Measurements from ENCODE around the gene ABCA2.

DNA sequence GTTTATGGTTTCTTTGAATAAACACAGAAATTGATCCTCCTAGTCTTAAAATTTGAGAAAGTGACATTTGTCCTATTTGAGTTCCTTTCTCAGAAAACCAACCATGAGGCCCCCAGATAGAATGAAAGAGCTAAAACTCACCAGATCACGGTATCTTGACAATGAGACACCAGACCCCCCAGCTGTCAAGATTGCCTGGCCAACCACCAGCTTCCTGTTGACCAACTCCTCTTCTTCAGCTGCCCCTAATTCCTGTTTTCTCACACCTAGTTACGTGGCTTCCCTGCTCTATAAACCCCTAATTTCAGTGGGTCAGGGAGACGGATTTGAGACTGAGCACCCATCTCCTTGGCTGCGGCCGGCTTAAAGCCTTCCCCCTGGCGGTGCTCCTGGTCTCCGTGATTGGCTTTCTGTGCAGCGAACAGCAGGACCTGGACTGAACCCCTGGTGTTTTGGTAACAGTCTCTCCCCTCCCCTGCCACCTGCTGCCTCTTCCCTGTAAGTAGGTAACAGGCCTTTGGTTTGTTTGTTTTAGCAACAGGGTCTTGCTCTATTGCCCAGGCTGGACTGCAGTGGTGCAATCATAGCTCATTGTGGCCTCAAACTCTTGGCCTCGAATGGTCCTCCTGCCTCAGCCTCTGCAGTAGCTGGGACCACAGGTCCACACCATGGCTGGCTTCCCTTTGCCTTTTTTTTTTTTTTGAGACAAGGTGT, 30.6 kb upstream of the ABCA2 start:
- TF ChIP-seq CTCF (IDR thresholded peaks at IDR 0.05): no peak
- TF ChIP-seq ERG (CRISPR knock-in tag; IDR thresholded peaks at IDR 0.05): no peak
- TF ChIP-seq, protein P1, sequence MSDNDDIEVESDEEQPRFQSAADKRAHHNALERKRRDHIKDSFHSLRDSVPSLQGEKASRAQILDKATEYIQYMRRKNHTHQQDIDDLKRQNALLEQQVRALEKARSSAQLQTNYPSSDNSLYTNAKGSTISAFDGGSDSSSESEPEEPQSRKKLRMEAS (CRISPR knock-in tag; IDR thresholded peaks at IDR 0.05): no peak
- TF ChIP-seq, protein P2, sequence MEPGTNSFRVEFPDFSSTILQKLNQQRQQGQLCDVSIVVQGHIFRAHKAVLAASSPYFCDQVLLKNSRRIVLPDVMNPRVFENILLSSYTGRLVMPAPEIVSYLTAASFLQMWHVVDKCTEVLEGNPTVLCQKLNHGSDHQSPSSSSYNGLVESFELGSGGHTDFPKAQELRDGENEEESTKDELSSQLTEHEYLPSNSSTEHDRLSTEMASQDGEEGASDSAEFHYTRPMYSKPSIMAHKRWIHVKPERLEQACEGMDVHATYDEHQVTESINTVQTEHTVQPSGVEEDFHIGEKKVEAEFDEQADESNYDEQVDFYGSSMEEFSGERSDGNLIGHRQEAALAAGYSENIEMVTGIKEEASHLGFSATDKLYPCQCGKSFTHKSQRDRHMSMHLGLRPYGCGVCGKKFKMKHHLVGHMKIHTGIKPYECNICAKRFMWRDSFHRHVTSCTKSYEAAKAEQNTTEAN (CRISPR knock-in tag; IDR thresholded peaks at IDR 0.05): no peak
- no peak for TF ChIP-seq KAT7 (CRISPR knock-in tag; IDR thresholded peaks at IDR 0.05; ENCODE audit: borderline replicate concordance)
